Bronchial smooth muscle cell (primary cell): ENCODE measurements around the gene TPSB2. TPM values are rescaled to one million over a fixed set of nuclear protein-coding genes. Genes with fewer than 3 reads are reported as not detected.

Experiments used
- total RNA-seq: library from RNA; depleted of rRNA; stranded (reverse); fragments of >200 nt; gene quantifications from 2 replicates; pipeline ENCODE4 v1.2.1, GENCODE V29; 2014

TPSB2 gene
- total RNA-seq: not detected in 2 replicates

GRCh38 chr16:1230084-1230470 is at the start of gene TPSB2:
Gene TPSB2 (minus strand): TSS chr16:1230184. CDS start chr16:1229951, 233 bp downstream.

GRCh38 chr16:1255276-1256122 is 25.5 kb upstream of the TPSB2 start, which contains the start of gene TPSD1:
Gene TPSD1 (plus strand): TSS chr16:1256069. CDS start chr16:1256281, 212 bp downstream.

GRCh38 chr16:1240436-1240835 is 10.5 kb upstream of the TPSB2 start, which contains the start of gene TPSAB1:
Gene TPSAB1 (plus strand): TSS chr16:1240705. CDS start chr16:1240939, 234 bp downstream.

GRCh38 chr16:1225051-1225451 is 4.9 kb downstream of the TPSB2 start, which contains the start of gene TPSG1:
Gene TPSG1 (minus strand): TSS chr16:1225268. CDS start chr16:1225252, 16 bp downstream.

Other genes with a start within 250 kb of the TPSB2 start
- gene SOX8, start 248.4 kb downstream of the TPSB2 start, total RNA-seq: 0.16 and 0.17 TPM in 2 replicates
- gene SSTR5, start 157.4 kb downstream of the TPSB2 start, total RNA-seq: not detected in 2 replicates
- gene C1QTNF8, start 133.9 kb downstream of the TPSB2 start, total RNA-seq: not detected in 2 replicates
- under 0.01 and 0.43 TPM in 2 replicates for gene CACNA1H, start 77.1 kb downstream of the TPSB2 start, total RNA-seq
- gene TPSG1, start 4.9 kb downstream of the TPSB2 start, total RNA-seq: not detected in 2 replicates
- gene TPSAB1, start 10.5 kb upstream of the TPSB2 start, total RNA-seq: not detected in 2 replicates
- not detected in 2 replicates for gene TPSD1, start 25.9 kb upstream of the TPSB2 start, total RNA-seq
- 35.6 and 35.7 TPM in 2 replicates for gene UBE2I, start 79.5 kb upstream of the TPSB2 start, total RNA-seq
- gene BAIAP3, start 103.5 kb upstream of the TPSB2 start, total RNA-seq: 0.32 and 0.34 TPM in 2 replicates
- 48.5 and 67.5 TPM in 2 replicates for gene TSR3, start 121.7 kb upstream of the TPSB2 start, total RNA-seq
- gene GNPTG, start 121.7 kb upstream of the TPSB2 start, total RNA-seq: 45.9 and 58.0 TPM in 2 replicates
- 5.2 and 7.2 TPM in 2 replicates for gene UNKL, start 184.5 kb upstream of the TPSB2 start, total RNA-seq
- gene UQCC4, start 190.6 kb upstream of the TPSB2 start, total RNA-seq: 12.6 and 18.4 TPM in 2 replicates
- not detected in 2 replicates for gene PERCC1, start 200.9 kb upstream of the TPSB2 start, total RNA-seq
- 0.32 and 0.43 TPM in 2 replicates for gene CCDC154, start 214.4 kb upstream of the TPSB2 start, total RNA-seq
- gene CLCN7, start 244.8 kb upstream of the TPSB2 start, total RNA-seq: 58.9 and 65.9 TPM in 2 replicates